HuH-7 (cell line): Measurements from ENCODE around the gene TK2.
A peak's percentile ranks its signal among the peaks of the same experiment; 100 is the strongest.
"Not testable (repeated sequence)": the region's sequence is repeated elsewhere in the genome, so short reads cannot be mapped to it uniquely, and the experiment has no call there.

Experiments used
- DNase-seq: peaks from one replicate; pipeline ENCODE4 v3.0.0; 2011; ENCODE audit warnings: low spot score

The TK2 gene

DNA sequence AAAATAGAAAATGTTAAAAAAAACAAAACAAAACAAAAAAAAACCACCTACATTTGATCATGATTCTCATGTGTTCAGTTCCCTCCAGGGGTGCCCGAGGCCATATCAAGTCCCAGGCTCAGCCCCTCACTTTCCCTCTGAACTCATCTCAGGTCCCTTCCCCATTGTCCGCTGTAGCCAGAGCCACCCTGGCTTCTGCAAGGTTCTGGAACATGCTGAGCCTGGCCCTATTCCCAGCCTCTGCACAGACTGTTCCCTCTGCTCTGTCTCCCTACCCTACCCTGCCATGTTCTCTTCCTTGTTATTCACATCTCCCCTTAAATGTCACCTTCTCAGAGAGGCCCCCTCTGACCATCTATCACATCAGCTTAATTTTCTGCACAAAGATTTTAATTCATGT, 46.9 kb downstream of the TK2 start:
- DNase-seq = no peak

GRCh38 chr16:66502020-66502913, 47.7 kb downstream of the TK2 start:
- DNase-seq = no peak

- not testable (repeated sequence) for DNase-seq
These were observed 48.4 kb downstream of the TK2 start for GRCh38 chr16:66501563-66501962.

DNA sequence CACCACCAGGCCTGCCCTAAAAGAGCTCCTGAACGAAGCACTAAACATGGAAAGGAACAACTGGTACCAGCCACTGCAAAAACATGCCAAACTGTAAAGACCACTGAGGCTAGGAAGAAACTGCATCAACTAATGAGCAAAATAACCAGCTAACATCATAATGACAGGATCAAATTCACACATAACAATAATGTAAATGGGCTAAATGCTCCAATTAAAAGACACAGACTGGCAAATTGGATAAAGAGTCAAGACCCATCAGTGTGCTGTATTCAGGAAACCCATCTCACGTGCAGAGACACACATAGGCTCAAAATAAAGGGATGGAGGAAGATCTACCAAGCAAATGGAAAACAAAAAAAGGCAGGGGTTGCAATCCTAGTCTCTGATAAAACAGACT, 52.0 kb downstream of the TK2 start:
- DNase-seq = not testable (repeated sequence)

DNA sequence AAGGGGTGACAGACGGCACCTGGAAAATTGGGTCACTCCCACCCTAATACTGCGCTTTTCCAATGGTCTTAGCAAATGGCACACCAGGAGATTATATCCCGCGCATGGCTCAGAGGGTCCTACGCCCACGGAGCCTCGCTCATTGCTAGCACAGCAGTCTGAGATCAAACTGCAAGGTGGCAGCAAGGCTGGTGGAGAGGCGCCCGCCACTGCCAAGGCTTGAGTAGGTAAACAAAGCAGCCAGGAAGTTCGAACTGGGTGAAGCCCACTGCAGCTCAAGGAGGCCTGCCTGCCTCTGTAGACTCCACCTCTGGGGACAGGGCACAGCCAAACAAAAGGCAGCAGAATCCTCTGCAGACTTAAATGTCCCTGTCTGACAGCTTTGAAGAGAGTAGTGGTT, 53.7 kb downstream of the TK2 start:
- DNase-seq = not testable (repeated sequence)

GRCh38 chr16:66495440-66495839, 54.5 kb downstream of the TK2 start:
- DNase-seq = no peak

DNA sequence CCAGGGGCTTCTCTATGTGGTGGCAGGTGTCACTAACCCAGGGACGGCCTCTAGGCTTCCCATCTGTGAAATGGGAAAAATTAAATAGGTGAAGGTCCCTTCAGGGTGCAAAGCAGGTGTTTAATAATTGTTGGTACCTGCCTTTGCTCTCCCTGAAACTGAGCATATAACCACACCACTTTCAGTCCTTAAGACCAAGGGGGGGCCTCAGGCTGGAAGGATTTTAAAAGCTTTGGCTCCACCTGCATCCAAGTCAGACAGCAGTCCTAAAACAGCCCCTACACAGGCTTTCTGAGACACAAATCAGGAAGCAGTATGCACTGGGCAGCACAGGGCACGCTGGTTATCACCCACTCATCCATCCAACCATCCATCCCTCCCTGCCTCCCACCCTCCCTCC, 55.0 kb downstream of the TK2 start:
- no peak for DNase-seq

- no peak for DNase-seq
These were observed 56.2 kb downstream of the TK2 start for GRCh38 chr16:66493490-66494401.

DNA sequence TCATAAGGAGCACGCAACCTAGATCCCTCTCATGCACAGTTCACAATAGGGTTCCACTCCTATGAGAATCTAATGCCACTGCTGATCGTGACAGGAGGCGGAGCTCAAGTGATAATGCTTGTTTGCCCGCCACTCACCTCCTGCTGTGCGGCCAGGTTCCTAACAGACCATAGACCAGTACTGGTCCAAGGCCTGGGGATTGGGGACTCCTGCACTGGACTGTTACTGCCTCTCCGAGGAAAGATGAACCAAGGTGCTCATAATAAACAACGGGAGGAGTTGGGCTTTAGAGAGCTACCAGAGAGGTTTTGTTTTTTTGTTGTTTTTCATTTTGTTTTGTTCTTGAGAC, 58.2 kb downstream of the TK2 start:
- no peak for DNase-seq

GRCh38 chr16:66490774-66491715, 58.9 kb downstream of the TK2 start:
- DNase-seq = no peak

- DNase-seq = no peak
These were observed 60.1 kb downstream of the TK2 start for GRCh38 chr16:66489818-66490217.

DNA sequence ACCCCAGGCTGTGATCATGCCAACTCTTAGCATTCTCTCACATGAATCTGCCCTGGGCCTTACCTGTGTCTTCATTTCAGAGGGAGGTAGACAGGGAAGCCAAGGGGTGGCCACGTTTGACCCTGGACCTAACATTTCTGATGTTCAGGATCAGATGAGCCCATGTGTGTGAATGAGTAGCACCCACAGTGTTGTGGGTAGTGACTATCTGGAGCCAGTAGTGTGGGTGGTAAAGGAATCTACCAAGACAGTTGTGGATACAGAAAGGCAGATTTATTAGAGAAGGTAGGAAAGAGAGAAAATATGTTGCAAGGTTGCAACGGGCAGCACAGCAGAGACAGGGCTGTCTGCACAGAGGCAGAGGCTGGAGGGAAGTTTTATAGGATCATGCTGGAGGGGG, 60.5 kb downstream of the TK2 start:
- no peak for DNase-seq

DNA sequence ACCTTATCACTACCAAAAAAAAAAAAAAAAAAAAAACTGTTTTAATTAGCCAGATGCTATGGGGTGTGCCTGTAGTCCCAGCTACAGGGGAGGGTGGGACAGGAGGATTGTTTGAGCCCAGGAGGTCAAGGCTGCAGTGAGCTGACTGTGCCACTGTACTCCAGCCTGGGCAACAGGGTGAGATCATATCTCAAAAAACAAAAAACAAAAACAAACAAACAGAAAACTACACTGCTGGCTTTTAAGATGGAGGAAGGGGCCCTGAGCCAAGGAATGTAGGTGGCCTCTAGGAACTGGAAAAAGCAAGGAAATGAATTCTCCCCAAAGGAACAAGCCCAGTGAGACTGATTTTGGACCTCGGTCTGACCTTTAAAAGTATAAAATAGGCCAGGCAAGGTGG, 61.4 kb downstream of the TK2 start:
- no peak for DNase-seq

GRCh38 chr16:66487580-66488275, 62.2 kb downstream of the TK2 start:
- no peak for DNase-seq

- no peak for DNase-seq
These were observed 62.9 kb downstream of the TK2 start for GRCh38 chr16:66486773-66487579.

GRCh38 chr16:66486199-66486772, 63.6 kb downstream of the TK2 start:
- DNase-seq = no peak

DNA sequence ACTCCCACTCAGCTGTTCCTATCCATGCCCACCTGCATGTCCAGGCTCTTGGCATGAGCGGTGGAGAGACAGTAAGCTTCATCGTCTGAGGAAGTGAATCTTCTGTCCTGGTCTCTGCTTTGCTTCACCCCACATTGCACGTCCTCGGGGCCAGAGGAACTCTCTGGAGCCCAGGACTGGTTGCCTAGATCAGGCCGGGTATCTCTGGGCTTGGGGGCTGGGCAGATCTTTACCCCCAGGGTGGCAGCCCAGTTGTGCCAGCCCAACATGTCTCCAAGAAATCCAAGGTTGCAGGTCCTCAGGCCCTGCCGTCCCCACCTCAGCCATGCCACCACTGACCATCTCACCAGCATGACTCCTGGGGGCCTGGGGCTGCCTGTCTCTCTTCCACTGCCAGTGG, 64.5 kb downstream of the TK2 start:
- no peak for DNase-seq

DNA sequence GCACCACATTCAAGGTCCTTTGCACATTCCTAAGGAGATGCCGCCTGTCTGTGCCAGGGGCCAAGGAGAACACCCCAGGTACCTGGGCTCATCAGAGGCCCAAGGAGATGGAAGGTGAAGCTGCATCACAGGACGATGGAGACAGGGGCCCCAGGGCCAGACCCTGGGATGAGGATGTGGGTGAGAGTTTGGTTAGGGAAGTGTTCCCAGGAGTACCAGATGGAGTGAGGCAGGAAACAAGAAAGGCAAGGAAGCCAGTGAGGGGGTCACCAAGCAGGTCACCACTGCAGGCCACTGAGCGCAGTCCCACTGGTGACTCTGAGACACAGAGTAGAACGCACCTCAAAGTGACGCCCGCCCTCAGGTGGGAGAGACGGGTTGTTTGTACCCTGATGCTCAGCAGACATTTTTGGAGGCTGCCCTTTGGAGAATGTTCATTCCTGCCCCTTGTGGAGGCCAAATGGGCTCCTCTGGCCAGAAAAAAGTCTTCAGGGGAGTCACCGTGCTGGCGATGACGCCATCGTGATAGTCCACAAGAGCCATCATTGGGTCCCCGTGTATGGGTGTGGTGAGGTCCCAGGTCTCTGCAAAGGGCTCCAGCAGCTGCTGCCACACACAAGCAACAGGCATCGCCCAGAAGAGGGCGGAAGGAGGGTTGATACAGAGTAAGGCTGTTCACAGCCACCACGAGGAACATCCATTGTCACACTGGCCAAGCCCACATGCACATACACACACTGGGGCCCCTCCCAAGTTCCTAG, 65.3 kb downstream of the TK2 start:
- DNase-seq = no peak

- peak; percentile 83 for DNase-seq
These were observed 66.1 kb downstream of the TK2 start for GRCh38 chr16:66483689-66484452.
